Gastrocnemius medialis (tissue), 4 donors: ENCODE data around the gene FAM107B.

Experiments used
- CTCF ChIP-seq, 5 experiments: fragments of 450-650 bp in 3 of 5; fragments of 200-600 bp in 2 of 5; sonication (generic) in 2 of 5; IDR thresholded peaks in 4 of 5; conservative IDR thresholded peaks in 1 of 5; 1 replicate in 4 of 5; 2 replicates in 1 of 5; pipeline ENCODE4 v1.5.1; 2016 to 2019; ENCODE audit warnings: antibody characterized with exemption in 5 of 5, mild to moderate bottlenecking in 3 of 5, moderate library complexity in 3 of 5
- POLR2A ChIP-seq, 2 donors: fragments of 450-650 bp; IDR thresholded peaks; one replicate each; pipeline ENCODE4 v1.6.1; 2017; ENCODE audit warnings: antibody characterized with exemption in 2 of 2, mild to moderate bottlenecking in 2 of 2, moderate library complexity in 2 of 2

GRCh38 chr10:14691359-14691758 is 83.3 kb downstream of the FAM107B start:
- TF ChIP-seq CTCF (IDR thresholded peaks at IDR 0.05 in 4 of 5, conservative IDR thresholded peaks at IDR 0.05 in 1 of 5) (no peak), POLR2A (IDR thresholded peaks at IDR 0.05) (no peak)
